GM19328 (cell line): ENCODE measurements around the gene PRKAG1.
A peak's percentile ranks its signal among the peaks of the same experiment; 100 is the strongest.
"Not testable (repeated sequence)": the region's sequence is repeated elsewhere in the genome, so short reads cannot be mapped to it uniquely, and the experiment has no call there.

Experiments
- ATAC-seq: cut with Tn5 transposase; IDR thresholded peaks from one replicate; pipeline ENCODE4 v1.9.1; 2021; ENCODE audit warnings: mild to moderate bottlenecking, moderate library complexity; ENCODE audit not compliant: unreplicated experiment

Gene PRKAG1

DNA sequence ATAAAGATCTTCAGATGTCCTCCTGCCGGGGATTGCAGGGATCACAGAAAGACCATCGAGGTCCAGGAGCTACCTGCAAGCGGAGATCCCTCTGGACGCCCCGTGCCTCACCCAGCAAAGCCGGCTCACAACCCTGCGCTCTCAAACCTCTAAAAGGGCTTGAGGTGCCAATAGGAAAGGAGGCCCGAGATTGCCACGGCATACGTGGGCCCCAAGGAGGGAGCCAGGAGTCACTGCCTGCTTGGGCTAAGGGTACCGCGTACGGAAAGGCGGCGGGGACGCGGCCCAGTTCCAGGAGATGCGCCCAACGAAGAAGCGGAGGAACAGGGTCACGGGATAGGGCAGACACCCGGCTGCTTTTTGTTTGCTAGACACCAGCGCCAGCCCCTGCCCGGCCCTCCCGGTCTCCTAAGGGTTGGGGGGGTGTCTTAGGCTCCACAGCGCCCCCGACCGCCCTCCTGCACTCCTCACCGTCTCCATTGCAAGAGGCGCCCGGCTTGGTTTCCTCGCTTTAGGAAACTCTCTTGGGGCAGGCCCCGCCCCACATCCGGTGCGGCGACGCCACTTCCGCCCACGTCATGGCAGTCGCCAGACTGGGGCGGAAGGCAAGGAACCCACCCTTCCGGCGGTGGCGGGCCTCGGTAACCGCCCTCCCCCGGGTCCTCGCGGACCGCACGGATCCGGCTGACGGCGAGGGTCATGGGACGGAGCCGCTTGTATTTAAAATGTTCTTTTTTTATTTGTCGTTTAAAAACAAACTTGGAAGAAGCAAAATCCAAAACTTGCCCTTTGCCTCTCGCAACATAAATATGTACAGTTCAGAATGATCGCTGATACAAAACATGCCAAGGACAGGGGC, at the start of gene PRKAG1:
TSS of gene PRKAG1 (minus strand) at position 516 of the 859 bp plus-strand sequence. CDS start at position 480, 36 bp downstream.
- peak; percentile 85 for ATAC-seq

DNA sequence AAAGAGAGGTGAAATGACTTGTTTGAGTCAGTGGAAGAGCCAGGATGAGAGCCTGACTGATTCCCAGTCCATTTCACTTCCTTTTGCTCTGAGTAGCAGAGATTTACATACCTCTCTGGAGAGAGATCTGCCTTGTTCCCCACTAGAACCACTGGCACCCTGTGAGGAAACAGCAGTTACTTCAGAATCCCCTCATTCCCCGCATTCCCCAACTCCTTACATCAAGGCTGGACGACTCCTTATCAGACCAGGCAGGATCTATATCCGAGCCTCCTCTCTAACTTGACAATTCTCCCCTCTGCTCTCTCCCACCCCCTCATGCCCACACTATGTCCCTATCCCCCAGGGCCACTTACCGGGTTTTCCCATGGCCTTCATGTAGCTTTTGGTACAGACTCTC, 47.5 kb upstream of the PRKAG1 start:
- ATAC-seq: no peak

DNA sequence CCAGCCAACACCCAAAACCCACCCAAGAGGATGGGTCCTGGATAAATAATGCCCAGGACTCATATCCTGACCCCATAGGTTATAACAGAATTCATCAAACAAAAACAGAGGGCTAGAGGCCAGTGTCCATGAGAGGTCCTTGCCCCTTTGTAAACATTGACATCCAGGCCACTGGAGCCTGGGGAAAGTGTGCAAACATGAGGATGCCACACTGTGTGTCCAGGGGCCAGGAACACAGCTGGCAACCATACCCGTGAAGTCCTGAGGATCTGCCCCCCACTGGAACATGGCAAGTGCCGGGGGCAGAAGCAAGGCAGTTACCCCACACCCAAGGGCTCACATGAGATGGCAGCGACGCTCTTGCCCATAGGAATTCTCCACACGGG, 46.2 kb upstream of the PRKAG1 start:
- no peak for ATAC-seq

DNA sequence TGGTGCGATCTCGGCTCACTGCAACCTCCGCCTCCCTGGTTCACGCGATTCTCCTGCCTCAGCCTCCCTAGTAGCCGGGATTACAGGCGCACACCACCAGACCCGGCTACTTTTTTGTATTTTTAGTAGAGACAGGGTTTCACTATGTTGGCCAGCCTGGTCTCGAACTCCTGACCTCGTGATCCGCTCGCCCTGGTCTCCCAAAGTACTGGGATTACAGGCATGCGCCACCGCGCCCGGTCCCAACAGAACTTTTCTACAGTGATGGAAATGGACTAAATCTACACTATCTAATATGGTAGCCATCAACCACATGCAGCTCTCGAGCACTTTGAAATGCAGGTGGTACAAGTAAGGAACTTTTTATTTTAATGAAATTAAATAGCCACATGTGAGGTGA, 43.3 kb upstream of the PRKAG1 start:
- not testable (repeated sequence) for ATAC-seq

DNA sequence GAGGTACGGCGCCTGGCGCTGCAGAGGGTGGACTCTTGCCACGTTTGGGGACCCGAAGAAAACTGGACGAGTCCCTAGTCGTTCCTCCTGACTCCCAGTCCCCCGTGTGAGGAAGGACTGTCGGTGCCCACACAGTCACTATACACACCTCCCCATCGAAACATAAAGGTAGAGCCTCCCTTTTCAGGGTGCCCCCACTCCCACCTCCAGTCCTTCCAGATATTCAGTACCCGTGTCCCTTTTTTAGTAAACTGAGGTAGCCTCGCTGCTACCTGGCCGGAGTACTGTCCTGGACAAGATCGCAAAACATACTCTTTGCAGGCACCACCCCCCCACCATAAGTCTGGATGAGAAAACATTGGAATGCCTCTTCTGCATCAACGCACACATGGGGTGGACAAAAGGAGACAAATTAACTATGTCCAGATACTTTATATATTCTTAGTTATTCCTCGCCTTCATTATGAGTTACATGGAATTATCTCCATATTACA, 42.6 kb upstream of the PRKAG1 start:
- ATAC-seq: no peak

DNA sequence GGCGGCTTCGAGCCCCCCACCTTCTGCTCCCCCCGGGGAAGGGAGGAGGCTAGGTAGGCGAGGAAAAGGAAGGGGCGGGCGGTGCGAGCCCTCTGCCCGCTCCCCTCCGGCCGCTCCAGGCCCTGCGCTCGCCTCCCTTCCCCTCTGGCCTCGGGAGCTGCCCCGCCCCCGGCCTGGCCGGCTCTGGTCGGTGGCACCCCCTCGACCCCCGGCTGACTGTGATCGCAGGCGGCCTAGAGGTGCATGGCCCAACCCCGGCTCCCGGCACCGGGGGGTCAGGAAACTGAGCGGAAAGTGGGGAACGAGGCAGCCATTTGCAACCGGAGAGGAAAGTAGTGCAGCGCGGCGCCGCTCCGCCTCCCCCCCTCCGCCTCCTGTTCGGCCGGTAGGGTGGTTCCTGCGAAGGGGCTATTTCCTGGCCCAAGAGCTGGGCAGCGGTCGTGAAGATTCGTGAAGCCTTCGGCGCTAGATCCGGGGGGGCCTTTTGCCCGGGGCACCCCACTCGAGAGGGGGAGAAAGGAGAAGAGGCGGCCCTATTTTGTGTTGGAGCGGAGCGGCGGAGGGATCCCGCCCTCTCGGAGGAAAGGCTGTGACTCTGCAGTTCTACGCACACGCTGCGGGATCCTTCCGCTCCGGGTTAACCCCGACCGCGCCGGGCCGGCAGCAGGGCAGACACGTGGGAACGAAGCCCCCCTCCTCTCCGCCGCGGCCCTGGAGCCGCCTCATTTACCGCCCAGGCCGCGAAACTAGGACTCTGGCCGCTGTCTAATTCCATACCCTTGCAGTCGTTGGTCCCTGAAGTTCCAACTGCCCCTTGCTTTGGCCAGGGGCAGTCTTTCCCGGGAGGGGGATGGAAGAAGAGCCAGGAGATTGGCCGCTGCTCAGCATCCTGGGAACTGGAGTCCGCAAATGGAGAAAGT, 41.9 kb upstream of the PRKAG1 start, which contains the start of gene KMT2D:
TSS of gene KMT2D (minus strand) at position 558 of the 920 bp plus-strand sequence. CDS start 5,470 bp downstream, outside the sequence.
- ATAC-seq: no peak

DNA sequence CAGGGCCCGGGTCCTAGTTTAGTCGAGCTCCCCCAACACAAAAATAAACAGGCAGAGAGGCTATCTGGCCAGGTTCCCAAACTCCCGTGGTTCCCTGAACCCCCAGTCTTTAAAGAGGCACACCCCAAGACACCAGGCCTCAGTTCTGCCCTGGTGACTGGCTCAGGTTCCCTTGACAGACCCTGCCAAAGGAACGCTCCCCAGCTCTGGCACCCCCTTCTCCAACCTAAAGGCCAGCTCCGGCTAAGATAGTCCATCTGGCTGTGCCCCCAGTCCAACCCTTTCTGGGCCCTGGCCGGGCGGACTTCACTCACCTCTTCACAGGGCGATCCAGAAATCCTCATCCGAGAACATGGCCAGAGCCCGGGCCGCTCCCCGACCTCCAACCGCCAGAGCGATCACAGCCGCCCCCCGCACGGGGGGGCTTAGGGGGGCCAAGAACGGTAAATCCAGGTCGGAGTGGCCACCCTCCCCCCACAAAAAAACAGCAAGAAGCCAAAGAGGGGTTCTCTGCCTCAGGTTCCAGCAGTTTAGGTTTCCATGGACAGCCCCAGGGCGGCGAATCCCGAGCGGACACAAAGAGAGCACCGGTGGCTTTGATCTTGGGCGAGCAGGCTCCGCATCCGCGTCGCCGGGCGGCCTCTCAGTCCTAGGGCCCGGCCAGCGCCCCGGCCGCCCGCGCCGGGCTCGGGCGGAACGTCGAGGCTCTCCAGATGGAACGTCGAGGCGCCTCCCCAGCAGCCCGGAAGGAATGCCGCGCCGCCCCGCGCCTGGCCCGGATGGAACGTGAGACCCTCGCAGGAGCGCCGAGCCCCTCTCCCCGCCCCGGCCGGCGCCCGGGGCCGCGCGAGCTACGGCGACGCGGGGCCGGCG, 41.0 kb upstream of the PRKAG1 start:
- ATAC-seq: no peak

DNA sequence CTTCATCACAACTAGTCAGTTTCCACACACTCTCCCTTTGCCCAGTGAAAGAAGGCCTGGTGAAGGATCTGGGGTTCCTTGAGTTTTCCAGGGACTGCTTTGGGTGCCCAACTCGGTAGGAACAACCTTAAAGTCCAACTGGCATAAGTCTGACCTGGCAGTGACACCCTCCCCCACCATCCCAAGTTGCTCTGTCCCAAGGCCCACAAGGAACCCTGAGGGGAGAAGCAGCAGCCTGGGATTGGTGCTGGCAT, 40.4 kb upstream of the PRKAG1 start:
- ATAC-seq: no peak

DNA sequence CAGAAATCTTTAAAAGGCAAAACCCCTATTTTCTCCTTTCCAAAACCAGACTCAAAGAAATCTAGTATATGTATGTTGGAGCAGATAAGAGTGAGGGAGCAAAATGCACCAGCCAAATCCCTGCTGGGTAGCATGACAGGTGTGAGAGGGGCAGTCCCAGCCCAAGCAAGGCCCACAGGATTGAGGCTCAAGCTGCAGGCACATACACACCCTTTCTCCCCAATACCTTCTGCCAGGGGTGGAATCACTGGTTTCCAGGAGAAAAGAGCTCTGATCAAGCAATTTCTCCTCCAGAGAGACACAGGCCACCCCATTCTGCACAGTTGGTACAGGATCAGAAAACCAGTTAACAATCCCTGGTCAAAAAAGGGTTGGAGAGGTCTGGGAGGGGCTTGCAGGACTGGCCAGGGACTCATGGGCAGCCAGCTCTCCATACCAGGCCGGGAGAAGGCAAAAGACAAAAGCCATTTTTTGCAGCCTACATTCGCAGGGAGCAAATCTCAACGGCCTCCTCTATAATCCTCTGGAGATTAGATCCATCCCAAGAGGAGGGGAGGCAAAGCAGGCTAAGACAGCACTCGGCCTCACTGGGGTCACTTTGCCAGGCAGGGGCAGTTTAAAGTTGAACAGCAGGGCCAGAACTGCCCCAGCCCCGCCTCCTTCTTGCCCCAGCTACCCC, 39.9 kb upstream of the PRKAG1 start:
- no peak for ATAC-seq

DNA sequence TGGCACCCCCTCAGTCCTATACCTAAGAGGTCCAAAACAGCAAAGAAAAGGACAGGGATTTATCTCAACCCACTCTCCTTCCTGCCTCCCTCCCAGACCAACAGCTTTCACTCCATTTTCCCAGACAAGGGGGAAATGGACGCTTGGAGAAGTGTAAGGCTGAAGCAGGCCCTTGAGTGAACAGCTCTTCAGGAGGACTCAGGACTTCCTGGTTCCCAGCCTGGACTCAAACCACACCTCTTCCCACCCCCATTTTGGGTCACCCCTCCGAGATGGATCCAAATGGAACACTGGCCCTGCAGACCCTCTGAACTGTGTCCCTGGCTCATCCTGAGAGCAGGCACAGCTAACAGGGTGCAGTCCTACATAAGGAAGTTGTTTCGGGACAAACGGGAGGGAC, 39.3 kb upstream of the PRKAG1 start:
- ATAC-seq: no peak

DNA sequence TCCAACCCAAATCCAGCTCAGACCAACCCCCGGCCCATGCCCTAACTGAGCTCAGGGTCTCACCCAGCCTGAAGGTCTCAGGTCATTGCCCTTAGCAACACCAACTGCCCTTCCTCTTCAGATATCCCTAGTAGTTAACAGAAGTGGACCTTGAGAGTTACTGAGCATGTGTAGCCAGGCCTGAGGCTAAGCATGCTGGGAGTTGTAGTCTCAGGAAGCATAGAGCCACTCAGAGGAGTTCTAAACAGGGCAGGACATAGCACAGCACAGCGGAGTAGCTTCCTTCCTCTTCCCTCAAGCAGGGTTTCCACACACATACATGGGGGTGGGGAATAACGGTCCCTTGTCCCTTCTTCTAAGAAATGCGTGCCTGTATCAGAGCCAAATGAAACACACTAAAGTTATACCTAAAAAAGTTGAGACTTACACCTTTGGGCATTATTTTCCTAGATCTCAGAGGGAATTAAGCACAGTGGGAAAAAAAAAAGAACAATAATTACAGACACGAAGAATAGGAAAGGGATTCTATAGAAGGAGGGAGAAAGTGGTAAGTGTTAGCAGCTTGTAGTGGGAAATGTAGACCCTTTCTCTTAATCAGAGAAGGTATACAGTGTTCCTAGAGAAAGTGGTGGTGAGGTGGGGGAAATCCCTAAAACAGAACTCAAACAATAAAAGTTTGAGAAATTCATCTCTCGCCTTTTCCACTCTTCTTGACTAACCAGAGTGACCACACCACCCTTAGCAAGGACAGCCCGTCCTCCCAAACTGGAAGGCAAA, 37.6 kb upstream of the PRKAG1 start:
- ATAC-seq: peak; percentile 72

DNA sequence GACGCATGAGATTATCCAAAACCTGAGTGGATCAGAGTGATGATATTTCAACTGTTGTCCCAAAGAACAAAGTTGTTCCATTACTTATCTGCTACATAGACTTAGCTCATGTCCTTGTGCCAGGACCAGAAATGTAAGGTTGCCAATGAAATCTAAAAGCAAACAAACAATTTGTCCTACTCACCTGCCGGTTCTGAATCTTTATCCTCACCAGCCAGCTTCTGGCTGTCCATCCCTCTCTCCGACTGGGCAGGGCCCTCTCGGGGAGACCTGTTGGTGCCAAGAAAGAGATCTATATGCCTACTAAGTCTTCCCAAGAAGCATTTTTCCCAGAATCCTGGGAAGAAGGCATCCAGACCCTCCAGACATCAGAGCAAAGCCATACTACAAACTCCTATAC, 36.5 kb upstream of the PRKAG1 start:
- no peak for ATAC-seq

DNA sequence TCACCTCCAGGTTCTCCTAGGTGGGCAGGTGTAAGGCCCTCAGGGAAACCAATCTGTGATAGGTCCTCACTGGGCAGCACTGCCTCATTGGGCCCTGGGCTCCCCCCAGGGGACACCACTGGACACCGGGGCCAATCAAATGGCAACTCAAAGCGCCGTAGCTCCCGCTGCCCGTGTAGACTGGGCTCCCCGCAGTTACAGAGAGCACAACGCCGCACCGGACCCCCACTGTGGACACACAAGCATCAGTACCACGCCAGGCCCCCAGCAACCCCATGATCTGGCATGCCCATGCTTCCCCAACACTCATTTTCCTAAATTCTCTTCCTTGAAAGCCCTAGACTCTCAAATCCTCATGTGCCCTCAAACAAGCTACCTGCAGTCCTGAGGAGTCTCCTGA, 35.9 kb upstream of the PRKAG1 start:
- no peak for ATAC-seq

DNA sequence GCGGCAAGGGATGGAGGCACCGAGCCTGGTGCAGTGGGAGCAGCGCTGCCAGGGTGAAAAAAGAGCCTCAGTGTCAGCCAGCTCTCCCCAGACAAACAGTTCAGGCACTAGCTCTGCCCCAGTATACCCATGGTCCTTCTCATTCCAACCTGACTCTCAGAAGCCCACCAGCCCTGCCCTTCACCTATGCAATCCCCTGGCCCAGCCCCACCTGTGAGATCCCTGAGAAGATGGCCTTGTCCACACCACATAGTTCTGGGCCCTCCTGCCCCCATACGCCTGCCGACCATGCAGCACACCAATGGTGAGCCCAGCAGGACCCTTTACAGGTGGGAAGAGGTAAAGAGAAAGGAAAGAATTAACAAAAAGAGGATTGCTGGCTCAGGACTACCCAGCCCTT, 35.5 kb upstream of the PRKAG1 start:
- no peak for ATAC-seq

DNA sequence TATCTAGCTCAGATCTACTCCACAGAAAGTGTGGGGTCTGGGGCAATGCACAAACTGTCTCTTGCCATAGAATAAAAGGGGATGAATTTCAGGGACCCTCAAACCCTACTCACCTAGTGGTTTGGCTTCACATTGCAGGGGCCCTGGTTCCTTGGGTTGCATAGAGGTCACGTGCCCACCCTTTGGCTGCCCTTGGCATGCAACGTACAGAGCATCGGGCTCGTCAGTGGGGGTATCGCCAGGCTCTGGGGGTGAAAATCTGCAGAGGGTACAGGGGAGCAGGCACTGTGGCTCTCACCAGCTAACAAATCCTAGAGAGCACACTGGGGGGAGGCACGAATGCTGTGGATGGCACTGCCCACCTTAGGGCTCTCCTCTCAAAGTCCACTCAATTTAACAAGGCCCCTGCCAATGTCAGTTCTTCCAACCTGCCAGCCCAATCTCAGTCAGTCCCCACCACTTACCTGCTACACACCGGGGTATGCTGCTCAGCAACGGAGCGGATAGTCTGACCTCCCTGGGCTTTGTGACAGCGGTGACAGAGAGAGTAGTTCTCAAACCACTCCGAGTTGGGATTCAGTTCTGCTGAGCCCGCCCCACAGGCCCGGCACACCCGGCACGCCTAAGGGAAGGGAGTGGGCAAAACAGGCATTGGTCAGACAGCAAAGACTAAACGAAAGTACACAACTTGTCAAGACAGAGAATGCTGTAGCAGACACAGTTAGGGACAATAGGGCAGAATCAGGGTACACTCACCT, 34.1 kb upstream of the PRKAG1 start:
- ATAC-seq: no peak

DNA sequence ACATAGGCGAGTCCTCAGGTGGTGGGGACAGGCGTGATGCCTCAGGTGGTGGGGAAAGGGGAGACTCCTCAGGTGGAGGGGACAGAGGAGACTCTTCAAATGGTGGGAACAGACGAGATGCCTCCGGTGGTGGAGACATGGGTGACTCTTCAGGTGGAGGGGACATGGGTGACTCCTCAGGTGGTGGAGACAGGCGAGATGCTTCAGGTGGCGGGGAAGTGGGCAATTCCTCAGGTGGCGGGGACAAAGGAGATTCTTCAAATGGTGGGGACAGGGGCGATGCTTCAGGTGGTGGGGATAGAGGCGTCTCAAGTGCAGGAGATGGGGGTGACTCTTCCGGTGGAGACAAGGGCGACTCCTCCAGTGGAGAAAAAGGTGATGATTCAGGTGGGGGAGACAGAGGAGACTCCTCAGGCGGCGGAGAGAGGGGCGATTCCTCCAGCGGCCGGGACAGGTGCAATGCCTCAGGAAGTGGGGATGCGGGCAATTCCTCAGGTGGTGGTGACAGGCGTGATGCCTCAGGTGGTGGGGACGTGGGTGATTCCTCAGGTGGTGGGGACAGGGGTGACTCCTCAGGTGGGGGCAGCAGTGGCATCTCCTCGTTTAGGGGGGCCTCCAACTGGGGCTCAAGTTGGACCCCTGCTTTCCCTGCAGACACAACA, 33.3 kb upstream of the PRKAG1 start:
- ATAC-seq: no peak

DNA sequence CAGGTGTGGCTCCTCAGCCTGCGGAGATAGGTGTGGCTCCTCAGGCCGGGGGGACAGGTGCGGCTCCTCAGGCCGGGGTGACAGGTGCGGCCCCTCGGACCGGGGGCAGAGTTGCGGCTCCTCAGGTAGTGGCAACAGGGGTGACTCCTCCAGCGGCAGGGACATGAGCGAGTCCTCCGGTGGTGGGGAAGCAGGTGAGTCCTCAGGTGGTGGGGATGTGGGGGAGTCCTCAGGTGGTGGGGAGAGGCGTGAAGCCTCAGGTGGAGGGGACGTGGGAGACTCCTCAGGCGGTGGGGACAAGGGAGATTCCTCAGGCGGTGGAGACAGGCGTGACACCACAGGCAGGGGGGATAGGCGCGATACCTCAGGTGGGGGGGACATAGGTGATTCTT, 32.8 kb upstream of the PRKAG1 start:
- ATAC-seq: no peak
